GM19193 (cell line): ENCODE measurements around the gene CUX1.

Source experiments
- POLR2A ChIP-seq: IDR thresholded peaks from 4 replicates; pipeline ENCODE4 v1.6.1; 2011; ENCODE audit not compliant: insufficient read depth, insufficient read length; ENCODE audit errors: extremely low read depth

Gene CUX1

DNA sequence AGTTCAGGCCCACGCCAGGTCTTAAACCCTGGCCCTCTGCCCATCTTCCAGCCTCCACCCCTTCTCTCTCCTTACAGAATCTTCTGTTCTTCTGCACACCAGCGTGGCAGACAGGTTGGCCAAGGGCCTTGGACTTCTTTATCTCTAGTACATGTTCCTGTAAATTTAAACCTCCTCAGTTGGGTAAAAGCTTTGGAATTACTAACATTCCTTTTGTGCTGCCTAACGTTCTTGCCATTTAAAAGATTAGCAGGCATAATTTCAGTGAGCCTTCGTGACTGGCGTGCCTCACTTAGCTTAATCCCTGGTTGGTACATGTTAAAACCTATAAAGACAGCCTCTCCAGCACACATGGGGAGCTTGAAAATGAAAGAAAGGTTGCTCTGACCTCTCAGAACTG is 192.2 kb downstream of the CUX1 start:
- TF ChIP-seq POLR2A = no peak

- TF ChIP-seq POLR2A = no peak
Measured at GRCh38 chr7:102012941-102013461, 195.6 kb downstream of the CUX1 start.

GRCh38 chr7:102018876-102019275 is 201.4 kb downstream of the CUX1 start:
- TF ChIP-seq POLR2A = no peak

- TF ChIP-seq POLR2A = no peak
Measured at GRCh38 chr7:102019461-102019860, 202.0 kb downstream of the CUX1 start.

DNA sequence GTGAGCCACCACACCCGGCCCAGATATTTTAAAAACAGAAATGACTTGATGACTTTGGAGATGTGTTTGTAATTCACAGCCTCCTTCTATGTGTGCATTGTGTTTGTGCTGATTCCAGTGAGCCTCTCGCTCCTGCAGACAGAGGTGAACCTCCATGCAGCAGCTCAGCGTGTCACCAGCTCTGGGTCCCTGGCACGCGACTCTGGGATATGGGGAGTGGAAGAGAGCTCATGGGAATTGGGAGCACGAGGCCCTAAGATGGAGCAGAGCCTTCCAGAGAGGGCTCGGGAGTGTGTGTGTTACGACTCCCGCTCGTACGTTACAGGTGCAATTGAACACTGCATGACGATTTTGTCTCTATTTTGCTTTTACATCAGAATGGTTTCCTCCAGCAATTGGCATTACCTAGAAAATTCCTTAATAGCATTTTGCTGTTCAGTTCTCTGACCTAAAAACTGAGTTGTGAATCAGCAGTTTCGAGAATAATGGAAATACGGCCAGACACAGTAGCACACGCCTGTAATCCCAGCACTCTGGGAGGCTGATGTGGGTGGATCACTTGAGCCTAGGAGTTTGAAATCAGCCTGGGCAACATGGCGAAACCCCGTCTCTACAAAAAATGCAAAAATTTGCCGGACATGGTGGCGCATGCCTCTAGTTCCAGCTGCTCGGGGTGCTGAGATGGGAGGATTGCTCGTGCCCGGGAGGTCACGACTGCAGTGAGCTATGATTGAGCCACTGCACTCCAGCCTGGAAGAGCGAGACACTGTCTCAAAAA is 204.6 kb downstream of the CUX1 start:
- TF ChIP-seq POLR2A = no peak

DNA sequence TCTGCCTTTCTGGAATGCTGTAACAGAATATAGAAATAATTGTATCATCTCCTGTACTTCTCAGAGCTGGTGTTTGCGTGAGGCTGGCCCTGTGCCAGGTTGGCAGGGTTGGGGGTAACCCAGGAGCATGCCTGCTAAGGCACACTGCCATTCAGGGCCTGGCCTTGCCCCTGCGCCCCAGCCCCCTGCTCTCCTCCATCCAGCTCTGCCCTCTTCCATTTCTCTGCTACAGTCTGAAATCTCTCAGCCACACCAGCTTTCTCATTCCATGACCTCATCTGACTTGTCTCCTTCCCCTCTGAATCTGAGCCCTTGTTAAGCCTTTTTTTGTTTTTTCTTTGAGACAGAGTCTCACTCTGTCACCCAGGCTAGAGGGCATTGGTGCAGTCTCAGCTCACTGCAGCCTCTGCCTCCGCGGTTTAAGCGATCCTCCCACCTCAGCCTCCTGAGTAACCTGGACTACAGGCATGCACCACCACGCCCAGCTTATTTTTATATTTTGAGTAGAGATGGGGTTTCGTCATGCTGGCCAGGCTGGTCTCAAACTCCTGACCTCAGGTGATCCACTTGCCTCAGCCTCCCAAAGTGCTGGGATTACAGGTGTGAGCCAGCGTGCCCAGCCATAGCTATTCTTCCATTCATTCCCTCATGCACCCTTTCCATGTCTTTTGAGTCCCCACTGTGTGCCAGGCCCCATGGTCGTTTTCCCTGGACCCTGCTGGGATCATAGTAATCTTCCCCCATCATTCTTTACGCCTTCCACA is 206.8 kb downstream of the CUX1 start:
- TF ChIP-seq POLR2A = no peak

- TF ChIP-seq POLR2A = no peak
Measured at GRCh38 chr7:102024769-102025391, 207.5 kb downstream of the CUX1 start.

DNA sequence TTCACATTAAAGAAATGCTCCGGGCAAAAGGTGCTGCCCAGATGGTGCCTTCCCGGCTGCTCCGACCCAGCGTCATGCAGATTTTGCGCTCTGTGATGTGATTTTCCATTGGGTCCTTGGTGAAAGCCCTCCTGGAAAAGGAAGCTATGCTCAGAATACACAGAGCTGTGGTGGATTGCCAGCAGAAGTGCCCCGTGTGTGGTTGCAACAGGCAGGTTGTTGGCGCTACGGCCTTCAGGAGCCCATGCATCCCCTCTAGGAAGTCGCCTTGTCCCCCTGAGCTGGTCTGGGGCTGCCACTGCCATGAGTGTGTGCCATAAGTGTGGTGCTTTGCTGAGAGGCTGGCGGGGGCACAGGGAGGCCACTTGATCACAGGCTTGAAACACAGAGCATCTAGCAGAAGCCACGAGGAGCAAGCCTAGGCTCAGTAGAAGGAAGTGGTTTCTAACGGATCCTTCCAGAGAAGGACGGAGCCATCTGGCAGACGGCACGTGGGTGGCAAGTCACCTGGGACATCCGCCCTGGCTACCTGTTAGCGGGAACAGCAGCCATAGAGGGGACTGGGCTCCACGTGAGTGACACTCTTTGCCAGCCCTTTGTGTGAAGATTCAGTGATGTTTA is 210.9 kb downstream of the CUX1 start:
- no peak for TF ChIP-seq POLR2A

DNA sequence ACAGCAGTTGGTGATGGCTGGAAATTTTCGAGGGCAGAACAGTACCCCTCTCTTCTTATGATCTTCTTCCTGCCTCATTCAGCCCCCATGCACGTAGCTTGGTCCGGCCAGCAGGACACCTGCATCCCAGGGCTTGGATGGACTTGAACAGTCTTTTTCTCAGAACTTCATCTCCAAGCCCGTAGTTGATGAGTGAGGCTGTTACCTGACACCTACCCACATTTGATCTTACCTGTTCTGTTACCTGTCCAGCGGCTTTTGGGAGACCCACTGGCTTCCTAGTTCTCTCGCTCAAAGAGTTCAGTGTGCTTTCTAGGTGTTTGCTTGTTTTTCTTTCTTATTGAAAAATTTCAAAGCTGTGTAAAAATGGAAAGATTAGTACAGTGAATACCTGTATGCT is 212.2 kb downstream of the CUX1 start:
- no peak for TF ChIP-seq POLR2A

- no peak for TF ChIP-seq POLR2A
Measured at GRCh38 chr7:102030696-102031095, 213.3 kb downstream of the CUX1 start.

DNA sequence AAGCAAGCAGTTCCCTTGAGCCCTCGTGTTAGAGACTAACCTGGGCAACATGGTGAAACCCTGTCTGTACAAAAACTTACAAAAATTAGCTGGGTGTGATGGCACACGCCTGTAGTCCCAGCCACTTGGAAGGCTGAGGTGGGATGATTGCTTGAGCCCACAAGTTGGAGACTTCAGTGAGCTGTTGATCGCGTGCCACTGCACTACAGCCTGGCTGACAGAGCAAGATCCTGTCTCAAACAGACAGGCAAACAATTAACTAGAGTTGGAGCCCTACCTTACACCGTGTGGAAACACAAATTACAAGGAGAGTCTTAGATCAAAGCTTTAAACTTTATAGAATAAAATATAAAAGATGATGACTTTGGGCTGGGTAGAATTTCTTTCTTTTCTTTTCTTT is 219.5 kb downstream of the CUX1 start:
- no peak for TF ChIP-seq POLR2A

GRCh38 chr7:102039706-102040105 is 222.3 kb downstream of the CUX1 start:
- no peak for TF ChIP-seq POLR2A

DNA sequence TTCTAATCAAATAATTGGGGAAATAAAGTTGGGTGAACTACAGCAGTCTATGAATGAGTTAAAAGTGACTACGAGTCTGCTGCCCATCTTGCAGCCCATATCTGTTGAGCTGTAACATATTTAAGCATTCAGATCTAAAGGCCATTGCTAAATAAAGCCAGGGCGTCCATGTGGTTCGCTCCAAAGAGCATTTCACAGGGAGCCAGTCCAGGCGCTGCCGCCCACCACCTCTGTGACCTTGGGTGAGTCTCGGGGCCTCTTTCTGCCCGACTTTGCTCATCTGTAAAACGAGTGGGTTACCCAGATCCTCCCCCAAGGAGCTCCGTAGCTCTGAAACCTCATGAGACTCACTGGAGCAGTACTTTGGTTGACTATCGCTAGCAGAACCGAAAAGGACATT is 223.1 kb downstream of the CUX1 start:
- TF ChIP-seq POLR2A = no peak

- TF ChIP-seq POLR2A = no peak
Measured at GRCh38 chr7:102042016-102042656, 224.7 kb downstream of the CUX1 start.

DNA sequence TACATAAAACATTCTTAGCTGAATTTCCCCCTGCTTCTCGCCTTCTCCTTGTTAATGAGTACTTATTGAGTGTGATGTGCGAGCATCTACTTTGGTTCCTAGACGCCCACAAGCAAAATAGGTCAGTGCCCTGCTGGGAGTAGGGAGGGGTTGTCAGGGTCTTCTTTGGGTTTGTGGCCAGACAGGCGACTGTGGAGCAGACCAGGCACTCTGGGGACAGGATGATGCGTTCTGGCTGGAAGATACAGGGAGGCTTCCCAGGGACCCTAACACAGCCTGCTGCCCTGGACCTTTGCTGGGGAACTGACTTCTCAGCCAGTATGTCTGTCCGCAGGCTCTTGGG is 227.2 kb downstream of the CUX1 start:
- no peak for TF ChIP-seq POLR2A

DNA sequence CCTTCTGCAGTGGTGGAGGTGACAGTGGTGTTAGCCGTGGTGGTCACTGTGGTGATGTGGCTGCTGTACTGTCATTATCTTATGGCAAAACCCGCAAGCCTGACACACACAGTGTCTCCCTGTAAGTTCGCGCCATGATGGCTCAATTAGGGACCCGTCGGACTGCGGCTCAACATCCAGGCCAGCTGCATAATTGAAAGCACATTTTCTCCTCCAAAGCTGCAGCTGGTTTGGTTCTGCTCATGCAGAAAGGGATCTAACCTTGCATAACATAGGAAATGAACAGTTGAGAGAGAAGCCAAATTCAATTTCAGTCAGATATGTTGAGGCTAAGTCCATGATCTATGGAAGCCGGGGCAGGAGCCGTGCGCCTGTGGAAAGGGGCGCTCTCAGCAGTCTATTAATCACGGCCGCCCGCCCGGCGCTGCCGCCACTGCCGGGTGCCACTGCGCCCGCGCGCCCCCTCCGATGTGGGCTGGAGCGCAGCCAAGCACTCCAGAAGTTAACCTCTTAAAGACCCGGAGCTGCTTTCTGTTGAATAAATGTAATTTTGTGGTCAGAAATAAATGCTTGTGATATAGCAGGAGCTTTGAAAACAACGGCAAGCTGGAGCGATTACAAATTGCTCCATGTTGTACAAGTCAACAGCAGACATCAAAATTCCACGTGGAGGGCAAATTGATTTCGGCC is 227.7 kb downstream of the CUX1 start:
- no peak for TF ChIP-seq POLR2A
